ENCODE measurements around the gene SLC30A2. TPM values are rescaled to one million over a fixed set of nuclear protein-coding genes. Genes with fewer than 3 reads are reported as not detected.

The SLC30A2 gene
- total RNA-seq, 1 donor from 2014 or later, result not detected

DNA sequence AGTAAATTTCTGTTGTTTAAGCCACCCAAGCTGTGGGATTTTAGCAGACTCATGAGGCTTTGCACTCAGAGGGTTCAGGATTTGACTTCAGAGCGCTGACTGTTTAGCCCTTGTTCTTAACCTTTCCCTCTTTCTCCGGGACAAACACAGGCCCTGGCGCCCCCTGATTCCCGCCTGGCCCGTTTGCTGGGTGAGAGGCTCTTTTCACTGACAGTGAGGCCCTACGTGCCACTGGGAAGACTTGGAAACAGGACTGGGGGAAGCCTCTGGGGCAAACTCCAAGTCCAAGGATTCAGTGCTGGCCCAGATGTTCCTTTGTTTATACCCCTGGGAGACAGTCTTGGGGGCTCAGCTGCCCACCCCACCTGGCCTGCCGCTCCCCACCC is 33.3 kb upstream of the SLC30A2 start:
- Mint-ChIP-seq H3K4me1 (peaks cover 9% of the 10 kb centered on the region), H3K4me3 (no peak overlapping the region), H3K27me3 (peaks cover 19% of the 10 kb centered on the region), H3K36me3 (ENCODE audit: low read depth) (no peaks in the 10 kb centered on the region), H3K9me3 (no peaks in the 10 kb centered on the region), H3K27ac (no peak overlapping the region)
- intact Hi-C loops (cut with micrococcal nuclease), result no loop called here
- no peak for DNase-seq

DNA sequence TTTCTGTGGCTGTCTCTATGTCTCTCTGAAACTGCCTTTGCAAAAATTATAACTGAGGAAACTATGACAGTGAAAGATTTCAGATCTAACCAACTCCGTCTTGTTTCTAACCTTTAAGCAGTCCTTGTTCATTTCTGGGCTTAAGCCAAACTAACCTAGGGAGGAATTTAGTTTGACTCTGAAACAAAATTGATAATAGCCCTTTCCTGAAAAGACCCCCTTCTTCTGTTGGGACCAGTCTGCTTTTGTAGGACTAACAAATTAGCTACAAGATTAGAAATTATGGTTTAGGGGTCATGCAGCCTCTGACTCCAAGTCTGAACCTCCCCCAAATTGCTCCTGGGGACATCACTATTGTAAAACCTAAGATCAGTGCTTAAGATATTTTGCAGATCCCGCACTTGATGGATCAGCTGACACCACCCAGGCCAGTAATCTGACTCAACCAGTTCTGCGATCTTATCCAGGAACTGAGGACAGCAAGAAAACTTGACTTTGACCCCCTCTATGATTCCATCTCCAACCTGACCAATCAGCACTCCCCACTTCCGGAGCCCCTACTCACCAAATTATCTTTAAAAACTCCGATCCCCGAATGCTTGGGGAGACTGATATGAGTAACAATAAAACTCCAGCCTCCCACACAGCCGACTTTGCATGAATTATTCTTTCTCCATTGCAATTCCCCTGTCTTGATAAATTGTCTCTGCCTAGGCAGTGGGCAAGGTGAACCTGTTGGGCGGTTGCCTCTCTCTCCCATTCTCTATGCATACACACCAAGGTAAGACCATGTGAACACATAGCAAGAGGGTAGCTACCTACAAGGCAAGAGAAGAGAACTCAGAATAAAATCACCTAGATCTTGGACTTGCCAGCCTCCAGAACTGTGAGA is 32.6 kb upstream of the SLC30A2 start:
- intact Hi-C loops (cut with micrococcal nuclease), result no loop called here
- no peaks in the 10 kb centered on the region for H3K9me3 Mint-ChIP-seq
- no peak for DNase-seq
- H3K4me1 Mint-ChIP-seq, result peaks cover 9% of the 10 kb centered on the region
- H3K27ac Mint-ChIP-seq, result no peak overlapping the region
- H3K36me3 Mint-ChIP-seq (ENCODE audit: low read depth), result no peaks in the 10 kb centered on the region
- no peak overlapping the region for H3K4me3 Mint-ChIP-seq
- H3K27me3 Mint-ChIP-seq, result peaks cover 15% of the 10 kb centered on the region

DNA sequence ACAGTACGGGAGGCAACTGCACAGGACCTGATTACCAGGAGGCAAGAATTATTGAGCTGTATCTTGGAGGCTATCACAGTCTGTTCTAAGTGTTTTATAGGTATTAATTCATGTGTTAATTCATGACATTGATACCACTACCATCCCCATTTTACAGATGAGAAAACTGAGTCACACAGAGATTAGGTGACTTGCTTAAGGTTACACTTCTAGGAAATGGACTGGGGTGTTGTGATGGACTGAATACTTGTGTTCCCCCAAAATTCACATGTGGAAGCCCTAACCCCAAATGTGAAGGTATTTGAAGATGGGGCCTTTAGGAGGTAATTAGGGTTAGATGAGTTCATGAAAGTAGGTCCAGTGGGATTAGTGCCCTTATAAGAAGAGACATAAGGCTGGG is 31.6 kb upstream of the SLC30A2 start:
- Mint-ChIP-seq H3K9me3 (no peaks in the 10 kb centered on the region), H3K27me3 (peaks cover 19% of the 10 kb centered on the region), H3K4me1 (peaks cover 9% of the 10 kb centered on the region), H3K27ac (no peak overlapping the region), H3K36me3 (ENCODE audit: low read depth) (no peaks in the 10 kb centered on the region), H3K4me3 (no peak overlapping the region)
- no peak for DNase-seq
- intact Hi-C loops (cut with micrococcal nuclease), result no loop called here

GRCh38 chr1:26075421-26076144 is 29.7 kb upstream of the SLC30A2 start:
- Mint-ChIP-seq H3K4me3 (no peak overlapping the region), H3K4me1 (peaks cover 9% of the 10 kb centered on the region), H3K27me3 (peaks cover 28% of the 10 kb centered on the region), H3K9me3 (no peaks in the 10 kb centered on the region), H3K36me3 (ENCODE audit: low read depth) (no peaks in the 10 kb centered on the region), H3K27ac (no peak overlapping the region)
- intact Hi-C loops (cut with micrococcal nuclease), result no loop called here
- DNase-seq, result no peak

DNA sequence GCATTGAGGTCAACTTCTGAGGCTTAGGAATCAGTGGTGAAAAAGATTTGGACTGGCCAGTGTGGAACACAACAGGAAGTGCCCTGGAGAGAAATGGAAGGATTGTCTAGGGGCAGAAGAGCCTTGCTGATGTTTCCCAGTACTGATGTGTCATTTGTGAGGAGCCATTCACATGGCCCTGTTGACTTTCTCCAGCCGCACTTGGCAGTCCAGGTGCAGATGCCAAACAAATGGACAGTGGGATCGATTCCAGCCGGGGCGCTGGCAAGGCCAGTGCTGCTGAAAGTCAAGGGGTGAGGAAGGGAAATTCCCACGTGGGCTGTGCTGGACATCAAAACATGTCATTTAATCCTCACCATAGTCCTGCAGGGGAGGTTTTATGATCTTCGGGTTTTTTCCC is 26.4 kb upstream of the SLC30A2 start:
- Mint-ChIP-seq H3K9me3 (no peaks in the 10 kb centered on the region), H3K27ac (no peak overlapping the region)

DNA sequence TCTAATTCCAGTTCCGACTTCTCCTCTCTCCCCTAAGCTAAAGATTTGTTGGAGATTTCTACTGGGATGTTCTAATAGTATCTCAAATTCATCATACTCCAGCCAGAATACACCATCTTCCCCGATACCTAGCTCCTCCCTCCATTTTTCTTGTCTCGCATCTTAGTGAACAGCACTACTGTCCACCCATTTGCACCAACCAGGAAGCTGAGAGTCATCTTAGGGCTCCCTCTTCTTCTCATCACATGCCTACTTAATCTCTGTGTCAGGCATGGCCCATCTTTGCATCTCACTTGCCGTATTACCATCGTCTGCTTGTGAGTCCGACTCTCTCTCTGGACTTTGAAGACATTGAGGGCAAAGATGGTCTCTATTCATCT is 25.0 kb upstream of the SLC30A2 start:
- no peaks in the 10 kb centered on the region for H3K36me3 Mint-ChIP-seq (ENCODE audit: low read depth)
- no peak overlapping the region for H3K27ac Mint-ChIP-seq
- H3K27me3 Mint-ChIP-seq, result peaks cover 36% of the 10 kb centered on the region
- H3K9me3 Mint-ChIP-seq, result no peaks in the 10 kb centered on the region
- peaks cover 6% of the 10 kb centered on the region for H3K4me1 Mint-ChIP-seq
- DNase-seq, result no peak
- intact Hi-C loops (cut with micrococcal nuclease), result no loop called here
- no peak overlapping the region for H3K4me3 Mint-ChIP-seq

More for the DNA sequence above, 26.4 kb upstream of the SLC30A2 start:
- Mint-ChIP-seq H3K27me3 (peaks cover 35% of the 10 kb centered on the region), H3K36me3 (ENCODE audit: low read depth) (no peaks in the 10 kb centered on the region), H3K4me1 (peaks cover 9% of the 10 kb centered on the region), H3K4me3 (no peak overlapping the region)
- no peak for DNase-seq
- intact Hi-C loops (cut with micrococcal nuclease), result no loop called here

DNA sequence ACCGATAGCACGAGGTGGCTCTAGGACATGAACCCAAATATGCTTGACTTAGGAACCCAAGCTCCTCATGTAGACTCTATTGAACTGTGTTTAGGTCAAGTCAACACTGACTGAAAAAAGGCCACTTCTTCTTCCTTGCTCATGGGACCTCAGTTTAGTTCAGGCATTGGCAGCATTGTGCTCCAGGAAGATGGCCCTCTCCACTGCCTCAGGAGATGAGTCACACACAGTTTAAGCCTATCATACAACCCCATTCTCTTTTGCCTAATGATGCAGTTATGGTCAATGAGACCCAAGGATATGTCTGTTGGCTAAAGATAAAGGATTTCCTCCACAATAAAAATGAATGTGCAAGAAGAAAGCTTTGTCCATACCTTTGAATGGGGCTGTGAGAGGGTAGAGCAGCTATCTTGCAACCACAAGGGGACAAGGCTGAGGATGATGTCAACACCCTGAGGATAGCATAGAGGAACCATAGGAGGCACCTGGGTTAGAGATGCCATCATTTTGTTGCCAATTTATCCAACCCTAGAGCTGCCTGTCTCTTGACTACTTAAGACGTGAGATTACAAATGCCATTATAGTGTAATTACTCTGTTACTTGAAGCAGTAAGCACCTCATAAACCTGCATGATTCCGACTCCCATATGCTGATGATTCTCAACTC is 24.5 kb upstream of the SLC30A2 start:
- peaks cover 38% of the 10 kb centered on the region for H3K27me3 Mint-ChIP-seq
- H3K4me3 Mint-ChIP-seq, result no peak overlapping the region
- no peaks in the 10 kb centered on the region for H3K9me3 Mint-ChIP-seq
- no peak for DNase-seq
- no peaks in the 10 kb centered on the region for H3K36me3 Mint-ChIP-seq (ENCODE audit: low read depth)
- H3K4me1 Mint-ChIP-seq, result peaks cover 2% of the 10 kb centered on the region
- intact Hi-C loops (cut with micrococcal nuclease), result no loop called here
- H3K27ac Mint-ChIP-seq, result no peak overlapping the region

DNA sequence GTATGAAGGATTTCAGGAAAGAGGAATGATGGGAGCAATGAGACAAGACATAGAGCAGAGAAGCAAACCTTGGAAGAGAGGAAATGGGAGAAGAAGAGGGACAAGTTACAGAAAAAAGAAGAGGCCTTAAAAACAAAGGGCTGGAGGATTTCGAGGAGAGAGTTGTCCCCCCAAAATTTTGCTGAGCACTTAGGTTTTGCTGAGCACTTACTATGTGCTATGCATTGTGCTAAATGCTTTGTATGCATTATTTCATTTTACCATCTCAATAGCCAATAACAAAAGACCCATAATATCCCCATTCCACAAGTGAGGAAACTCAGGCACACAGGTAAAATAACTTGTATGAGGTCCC is 24.0 kb upstream of the SLC30A2 start:
- Mint-ChIP-seq H3K9me3 (no peaks in the 10 kb centered on the region), H3K27ac (no peak overlapping the region), H3K4me1 (no peaks in the 10 kb centered on the region), H3K36me3 (ENCODE audit: low read depth) (no peaks in the 10 kb centered on the region), H3K4me3 (no peak overlapping the region), H3K27me3 (peaks cover 38% of the 10 kb centered on the region)
- intact Hi-C loops (cut with micrococcal nuclease), result no loop called here
- no peak for DNase-seq

GRCh38 chr1:26067432-26067911 is 21.6 kb upstream of the SLC30A2 start, which contains the start of gene TRIM63:
Gene TRIM63 (minus strand): TSS chr1:26067630. CDS start chr1:26067494, 136 bp downstream.
- Mint-ChIP-seq H3K27me3 (peaks cover 35% of the 10 kb centered on the region), H3K4me1 (no peaks in the 10 kb centered on the region), H3K36me3 (ENCODE audit: low read depth) (no peaks in the 10 kb centered on the region), H3K9me3 (no peaks in the 10 kb centered on the region), H3K4me3 (no peak within 1 kb of the TSS), H3K27ac (no peak within 1 kb of the TSS)
- no peak for DNase-seq
- intact Hi-C loops (cut with micrococcal nuclease), result no loop called here

DNA sequence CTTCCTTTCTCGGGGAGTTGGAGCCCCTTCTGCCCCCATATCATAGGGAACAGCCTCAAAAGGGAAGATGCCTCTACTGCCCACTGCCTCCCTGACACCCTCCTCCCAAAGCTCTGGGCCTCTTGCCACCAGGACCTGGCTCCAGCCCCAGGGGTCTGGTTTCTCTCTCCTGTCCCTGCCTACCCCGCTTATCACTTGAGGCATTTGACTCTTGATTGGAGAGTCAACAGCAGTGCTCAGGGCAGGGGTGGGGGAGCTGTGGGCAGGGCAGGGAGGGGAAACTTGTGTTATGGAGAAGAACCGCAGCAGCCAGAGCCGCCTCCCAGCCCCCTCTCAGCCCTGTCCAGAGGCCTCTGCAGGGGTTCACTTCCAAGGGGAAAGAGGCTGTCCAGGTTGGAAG is 20.9 kb upstream of the SLC30A2 start:
- intact Hi-C loops (cut with micrococcal nuclease), result no loop called here
- Mint-ChIP-seq H3K4me1 (no peaks in the 10 kb centered on the region), H3K27ac (no peak overlapping the region), H3K4me3 (no peak overlapping the region), H3K27me3 (peaks cover 32% of the 10 kb centered on the region), H3K9me3 (no peaks in the 10 kb centered on the region), H3K36me3 (ENCODE audit: low read depth) (no peaks in the 10 kb centered on the region)
- DNase-seq, result no peak

- Mint-ChIP-seq H3K4me3 (no peak overlapping the region), H3K36me3 (ENCODE audit: low read depth) (no peaks in the 10 kb centered on the region), H3K27me3 (peaks cover 34% of the 10 kb centered on the region), H3K9me3 (no peaks in the 10 kb centered on the region), H3K27ac (no peak overlapping the region), H3K4me1 (no peaks in the 10 kb centered on the region)
- intact Hi-C loops (cut with micrococcal nuclease), result no loop called here
- no peak for DNase-seq
These were observed 20.2 kb upstream of the SLC30A2 start for GRCh38 chr1:26066160-26066559.

DNA sequence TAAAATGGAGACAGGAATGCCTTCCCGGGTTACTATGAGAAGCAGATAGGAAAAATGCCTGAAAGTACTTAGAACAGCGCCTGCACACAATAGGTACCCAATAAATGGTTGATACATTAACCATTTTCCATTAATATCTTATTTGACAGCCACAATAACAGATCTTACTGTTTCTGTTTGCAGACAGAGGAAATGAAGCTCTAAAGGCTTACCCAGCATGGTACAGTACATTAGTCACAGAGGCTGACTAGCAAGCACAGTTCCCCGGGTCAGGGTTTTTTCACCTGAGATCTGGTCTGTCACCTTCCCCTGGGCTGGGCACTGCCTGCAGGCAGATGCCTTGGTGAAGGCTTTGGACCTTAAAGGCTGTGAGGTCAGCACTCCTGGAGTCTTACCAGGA is 18.6 kb upstream of the SLC30A2 start:
- Mint-ChIP-seq H3K27me3 (peaks cover 29% of the 10 kb centered on the region), H3K36me3 (ENCODE audit: low read depth) (no peaks in the 10 kb centered on the region), H3K9me3 (no peaks in the 10 kb centered on the region), H3K27ac (no peak overlapping the region), H3K4me1 (no peaks in the 10 kb centered on the region), H3K4me3 (no peak overlapping the region)
- no peak for DNase-seq
- intact Hi-C loops (cut with micrococcal nuclease), result no loop called here

DNA sequence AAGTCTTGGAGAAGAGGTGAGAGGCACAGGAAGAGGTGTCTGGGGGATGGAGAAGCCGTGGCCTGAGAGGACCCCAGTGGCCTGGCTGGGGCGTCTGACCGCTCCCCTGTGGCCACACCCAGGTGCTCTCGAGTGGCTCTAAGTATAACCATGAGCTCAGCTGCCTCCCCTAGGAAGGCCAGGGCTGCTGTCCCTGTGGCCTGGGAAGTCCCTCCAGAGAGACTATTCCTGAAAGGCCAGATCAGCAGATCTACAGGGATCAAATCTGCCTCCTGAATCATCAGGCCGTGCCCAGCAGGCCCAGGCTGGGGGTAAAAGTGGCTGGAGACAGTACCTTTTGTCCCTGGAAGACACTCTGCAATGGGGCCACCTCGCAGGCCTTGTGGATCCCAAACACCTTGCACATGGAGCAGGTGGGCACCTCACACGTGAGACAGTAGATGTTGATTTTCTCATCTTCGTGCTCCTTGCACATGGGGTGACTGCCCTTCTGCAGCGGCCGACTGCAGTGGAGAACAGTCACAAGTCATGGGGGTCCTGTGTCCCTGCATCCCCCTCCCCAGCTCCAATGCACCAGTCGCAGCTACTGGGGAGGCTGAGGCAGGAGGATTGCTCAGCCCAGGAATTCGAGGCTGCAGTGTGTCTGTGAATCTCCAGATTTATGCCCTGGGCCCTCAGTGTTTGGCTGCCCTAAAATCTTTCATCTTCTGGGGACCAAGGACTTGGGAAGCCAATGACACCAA is 15.1 kb upstream of the SLC30A2 start:
- H3K27me3 Mint-ChIP-seq, result peaks cover 26% of the 10 kb centered on the region
- no peaks in the 10 kb centered on the region for H3K36me3 Mint-ChIP-seq (ENCODE audit: low read depth)
- H3K4me3 Mint-ChIP-seq, result no peak overlapping the region
- no peak overlapping the region for H3K27ac Mint-ChIP-seq
- peaks cover 1% of the 10 kb centered on the region for H3K4me1 Mint-ChIP-seq
- no peaks in the 10 kb centered on the region for H3K9me3 Mint-ChIP-seq
- intact Hi-C loops (cut with micrococcal nuclease), result no loop called here
- DNase-seq, result no peak

All from activated CD4-positive, alpha-beta T cell treated with anti-CD3 and anti-CD28 coated beads, Interleukin-2, amount 10 ng/mL, durations not matched to agents 24 days and 14 days (primary cell).